ENCODE measurements around the gene SCRT2.
A peak's percentile ranks its signal among the peaks of the same experiment; 100 is the strongest.

SCRT2 gene

DNA sequence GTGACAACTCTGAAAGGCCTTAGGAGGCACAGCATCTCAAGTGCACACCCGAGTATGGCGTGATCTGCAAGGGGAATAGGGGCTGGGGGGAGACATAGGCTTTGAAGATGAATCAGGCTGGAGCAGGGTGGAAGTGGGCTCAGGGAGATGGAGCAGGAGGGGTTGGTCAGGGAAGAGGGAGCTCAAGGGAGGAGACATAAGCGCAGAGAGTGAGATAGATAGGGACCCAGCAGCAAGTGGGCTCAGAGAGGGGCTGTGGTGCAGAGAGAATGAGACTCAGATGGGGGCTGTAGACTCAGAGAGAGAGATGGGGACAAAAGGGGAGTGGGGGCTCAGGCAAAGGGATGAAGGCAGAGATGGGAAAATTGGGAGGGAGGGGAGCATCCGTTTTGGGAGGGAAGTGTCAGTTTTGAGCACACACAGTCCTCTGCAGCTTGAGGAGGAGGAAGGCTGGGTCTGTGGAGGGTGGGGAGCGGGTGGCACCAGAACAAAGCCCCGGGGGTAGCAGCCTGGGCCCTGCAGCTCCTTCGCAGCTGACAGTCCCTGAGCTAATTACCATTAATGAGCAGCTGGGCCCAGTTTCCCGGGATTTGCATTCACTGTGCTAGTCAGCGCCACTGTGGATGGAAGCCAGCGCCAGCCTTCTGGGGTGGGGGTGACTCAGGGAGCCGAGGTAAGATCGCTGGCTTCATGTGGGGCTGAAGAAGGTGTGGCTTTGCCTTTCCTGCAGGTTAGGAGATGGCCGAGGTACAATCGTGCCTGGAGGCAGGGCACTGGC is 41.3 kb downstream of the SCRT2 start:
- DNase-seq (ENCODE audit: low spot score): peak; percentile 58

GRCh38 chr20:631101-631500 is 44.5 kb downstream of the SCRT2 start:
- no peak for DNase-seq (ENCODE audit: low spot score)

DNA sequence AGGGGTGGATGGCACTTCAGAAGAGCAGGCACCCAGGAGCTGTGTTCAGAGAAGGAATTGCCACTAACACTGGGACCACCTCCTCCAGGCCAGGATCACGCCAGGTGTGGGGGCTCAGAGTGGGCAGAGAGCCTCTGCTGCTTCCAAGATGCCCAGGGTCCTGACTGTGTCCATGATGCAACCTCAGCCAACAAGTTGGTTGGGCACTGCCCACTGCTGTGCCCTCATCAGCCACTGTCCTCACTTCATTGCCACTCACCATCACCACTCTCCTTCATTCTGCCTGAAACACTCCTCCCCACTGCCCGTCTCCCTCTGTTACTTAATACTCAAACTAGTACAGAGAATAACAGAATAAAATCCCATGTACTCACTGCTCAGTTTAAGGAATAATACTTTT is 49.0 kb downstream of the SCRT2 start:
- DNase-seq (ENCODE audit: low spot score): no peak

DNA sequence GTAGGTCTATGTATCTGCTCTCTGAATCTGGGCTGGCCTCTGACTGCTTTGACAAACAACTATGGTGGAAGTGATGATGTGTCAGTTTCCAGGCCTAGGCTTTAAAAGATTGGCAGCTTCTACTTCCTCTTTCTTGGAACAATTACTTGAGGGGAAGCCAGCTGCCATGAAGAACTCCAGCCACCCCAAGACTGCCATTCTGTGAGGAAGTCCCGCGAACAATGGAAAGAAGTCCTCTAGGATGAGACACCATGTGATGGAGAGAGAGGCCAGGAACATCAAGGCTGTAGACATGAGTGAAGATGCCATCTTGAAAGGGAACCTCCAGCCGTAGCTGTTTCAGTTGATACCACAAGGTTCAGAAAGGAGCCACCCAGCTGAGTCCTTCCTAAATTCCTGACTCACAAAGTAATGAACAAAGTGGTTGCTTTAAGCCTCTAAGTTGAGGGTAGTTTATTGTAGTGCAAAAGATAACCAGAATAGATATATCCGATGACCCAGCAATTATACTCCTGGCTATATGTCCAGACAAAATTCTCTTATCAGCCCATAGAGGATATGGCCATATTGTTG is 50.2 kb downstream of the SCRT2 start:
- DNase-seq (ENCODE audit: low spot score): no peak

DNA sequence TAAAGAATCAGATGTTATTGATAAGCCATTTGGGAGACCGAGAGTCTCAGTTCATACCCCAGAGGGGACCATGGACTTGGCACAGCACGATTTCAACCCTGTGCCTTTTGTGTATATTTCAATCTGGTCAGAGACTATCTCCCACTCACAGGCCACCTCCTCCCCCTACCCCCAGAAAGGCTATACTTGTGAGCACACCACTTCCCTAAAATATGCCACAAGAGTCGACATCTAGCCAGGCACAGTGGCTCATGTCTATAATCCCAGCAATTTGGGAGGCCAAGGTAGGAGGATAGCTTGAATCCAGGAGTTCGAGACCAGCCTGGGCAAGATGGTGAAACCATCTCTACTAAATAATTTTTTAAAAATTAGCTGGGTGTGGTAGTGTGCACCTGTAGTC is 51.9 kb downstream of the SCRT2 start:
- DNase-seq (ENCODE audit: low spot score): no peak

GRCh38 chr20:623021-623420 is 52.6 kb downstream of the SCRT2 start:
- DNase-seq (ENCODE audit: low spot score): no peak

DNA sequence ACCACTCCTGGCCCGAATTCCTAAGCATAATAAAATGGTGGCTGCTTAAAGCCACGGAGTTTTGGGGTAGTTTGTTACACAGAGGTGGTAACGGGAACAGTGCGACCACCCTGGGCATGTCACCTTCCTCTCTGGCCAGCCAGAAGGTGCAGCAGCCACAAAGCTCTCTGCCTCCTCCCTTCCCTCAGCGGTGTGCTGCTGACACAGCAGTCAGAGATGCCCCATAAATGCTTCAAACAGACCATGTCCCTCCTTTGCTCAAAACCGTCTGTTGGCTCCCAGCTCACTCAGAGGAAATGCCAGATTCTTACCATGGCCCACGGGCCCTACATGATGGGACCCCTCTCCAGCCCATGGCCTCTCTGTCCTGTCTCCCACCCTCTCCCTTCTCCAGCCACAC is 53.4 kb downstream of the SCRT2 start:
- DNase-seq (ENCODE audit: low spot score): no peak

DNA sequence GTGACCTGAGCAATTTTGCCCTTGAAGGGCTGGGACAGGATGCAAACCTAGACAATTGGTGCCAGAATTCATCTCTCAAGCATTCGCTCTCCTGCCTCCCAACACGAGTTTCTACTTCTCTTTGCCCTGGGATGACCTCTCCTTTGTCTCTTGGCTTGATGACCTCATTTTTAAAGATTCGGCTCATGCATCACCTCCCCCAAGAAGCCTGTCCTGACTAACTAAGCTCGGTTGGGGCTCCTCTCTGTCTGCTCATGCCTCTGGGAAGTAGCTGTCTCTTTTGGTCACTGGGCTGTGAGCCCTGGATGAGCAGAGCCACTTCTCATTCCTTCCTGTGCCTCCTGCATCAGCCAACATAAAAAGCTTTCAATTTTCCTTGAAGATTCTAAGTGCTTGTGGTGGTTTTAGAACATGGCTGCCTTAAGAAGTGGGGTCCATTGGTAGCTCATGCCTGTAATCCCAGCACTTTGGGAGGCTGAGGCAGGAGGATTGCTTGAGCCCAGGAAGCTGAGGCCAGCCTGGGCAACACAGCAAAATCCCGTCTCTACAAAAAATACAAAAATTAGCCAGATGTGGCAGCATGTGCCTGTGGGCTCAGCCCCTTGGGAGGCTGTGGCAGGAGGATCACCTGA is 54.4 kb downstream of the SCRT2 start:
- DNase-seq (ENCODE audit: low spot score): no peak

DNA sequence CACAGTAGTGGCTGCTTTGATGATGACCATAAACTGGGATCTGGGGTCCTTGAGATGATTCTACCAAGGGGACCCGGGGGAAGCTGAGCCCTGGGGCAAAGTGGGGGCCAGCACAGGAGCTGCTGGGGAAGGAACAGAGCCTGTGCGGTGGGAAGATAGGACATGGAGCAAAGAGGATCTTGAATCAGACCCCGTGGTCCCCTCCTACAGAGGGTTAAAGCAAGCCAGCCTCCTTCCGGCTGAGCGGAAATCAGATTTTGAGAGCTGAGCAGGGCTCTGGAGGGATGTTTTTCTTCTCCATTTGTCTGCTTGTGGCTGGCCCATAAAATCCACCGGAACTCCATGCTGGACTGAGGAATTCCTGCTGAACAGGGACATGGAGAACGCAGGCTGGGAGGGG is 55.4 kb downstream of the SCRT2 start:
- no peak for DNase-seq (ENCODE audit: low spot score)

DNA sequence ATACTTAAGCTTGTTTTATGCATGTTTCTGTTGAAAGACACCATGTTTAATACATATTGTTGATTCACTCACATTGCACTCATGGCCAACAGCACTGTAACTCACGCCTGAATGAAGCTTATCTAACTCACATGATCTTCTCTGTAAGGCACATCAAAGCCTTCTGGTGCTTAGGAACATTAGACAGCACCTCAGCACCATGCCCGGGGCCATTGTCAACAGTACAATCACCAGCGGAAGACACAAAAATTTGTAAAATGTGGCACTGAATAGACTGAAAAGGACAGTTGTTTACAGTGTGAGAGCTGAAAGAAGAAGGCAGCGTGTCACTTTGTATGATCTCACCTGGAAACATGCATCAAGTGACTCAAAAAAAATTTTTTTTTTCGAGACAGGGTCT is 56.6 kb downstream of the SCRT2 start:
- DNase-seq (ENCODE audit: low spot score): no peak

DNA sequence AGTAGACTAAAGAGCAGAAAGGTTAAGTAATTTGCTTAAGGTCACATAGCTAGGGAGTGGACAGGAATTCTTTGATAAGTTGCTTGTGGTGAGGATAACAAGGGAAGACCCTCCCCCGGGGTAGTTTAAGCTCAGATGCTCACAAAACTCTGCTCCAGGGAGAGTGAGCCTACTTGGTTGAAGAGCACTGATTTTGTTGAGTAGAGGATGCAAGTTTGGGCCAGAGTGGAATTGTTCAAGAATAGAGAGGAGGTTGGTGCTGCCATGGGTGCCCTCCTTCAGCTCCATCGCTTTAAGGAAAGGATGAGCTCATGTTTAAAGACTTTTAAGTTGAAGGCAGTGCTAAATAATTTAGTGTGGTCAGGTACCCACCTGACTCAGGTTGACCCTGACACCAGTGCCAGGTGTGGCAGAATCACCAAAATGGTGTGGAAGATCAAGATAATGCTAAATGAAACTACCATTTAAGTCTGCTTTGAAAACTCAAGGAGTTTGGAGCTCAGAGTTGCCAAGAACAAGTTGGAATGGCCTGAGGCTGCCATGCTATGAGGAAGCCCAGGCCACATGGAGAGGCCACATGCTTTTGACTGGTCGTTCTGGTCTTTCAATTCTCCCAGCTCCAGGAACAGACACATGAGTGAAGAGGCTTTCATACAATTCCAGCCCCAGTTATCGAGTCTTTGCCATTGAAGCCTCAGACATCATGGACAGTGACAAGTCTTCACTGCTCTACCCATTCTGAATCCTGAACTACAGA is 57.5 kb downstream of the SCRT2 start:
- DNase-seq (ENCODE audit: low spot score): no peak

DNA sequence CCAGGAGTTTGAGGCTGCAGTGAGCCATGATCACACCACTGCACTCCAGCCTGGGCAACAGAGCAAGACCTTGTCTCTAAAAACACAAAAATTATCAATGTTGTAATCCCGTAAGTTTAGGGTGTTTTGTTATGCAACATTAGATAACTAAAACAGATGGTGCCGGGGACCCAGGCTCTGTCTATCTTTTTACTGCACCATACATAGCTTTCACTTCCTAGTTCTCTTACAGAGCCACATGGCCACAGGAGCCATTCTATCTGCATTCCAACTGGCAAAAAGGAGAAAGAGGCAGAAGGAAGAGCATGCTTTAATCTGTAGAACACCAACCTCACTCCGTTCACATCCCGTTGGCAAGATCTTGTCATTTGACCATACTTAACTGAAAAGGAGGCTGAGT is 60.1 kb downstream of the SCRT2 start:
- no peak for DNase-seq (ENCODE audit: low spot score)

DNA sequence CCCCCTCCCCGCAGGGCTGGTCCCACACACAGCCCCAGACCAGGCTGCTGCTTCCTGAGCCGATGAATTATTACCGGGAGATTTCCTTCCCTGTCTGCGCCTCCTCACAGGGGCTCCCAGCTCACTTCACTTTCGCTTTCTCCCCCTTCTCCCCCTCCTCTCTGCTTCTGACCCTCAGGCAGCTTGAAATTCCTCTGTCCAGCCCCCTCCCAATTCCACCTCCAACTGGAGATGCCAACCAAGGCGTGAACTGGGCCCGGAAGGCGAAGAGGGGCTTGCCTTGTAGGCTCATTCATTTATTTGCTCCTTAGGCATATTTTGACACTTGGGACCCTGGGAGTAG is 63.8 kb downstream of the SCRT2 start:
- no peak for DNase-seq (ENCODE audit: low spot score)

Data from pons (tissue), 1 donor.